ENCODE measurements around the gene IFIT2. TPM values are rescaled to one million over a fixed set of nuclear protein-coding genes. Genes with fewer than 3 reads are reported as not detected.
"Not testable (repeated sequence)": the region's sequence is repeated elsewhere in the genome, so short reads cannot be mapped to it uniquely, and the experiment has no call there.

IFIT2 gene
- total and polyA plus RNA-seq, 2 experiments from 2014 or later, result 2.9 to 4.6 TPM

DNA sequence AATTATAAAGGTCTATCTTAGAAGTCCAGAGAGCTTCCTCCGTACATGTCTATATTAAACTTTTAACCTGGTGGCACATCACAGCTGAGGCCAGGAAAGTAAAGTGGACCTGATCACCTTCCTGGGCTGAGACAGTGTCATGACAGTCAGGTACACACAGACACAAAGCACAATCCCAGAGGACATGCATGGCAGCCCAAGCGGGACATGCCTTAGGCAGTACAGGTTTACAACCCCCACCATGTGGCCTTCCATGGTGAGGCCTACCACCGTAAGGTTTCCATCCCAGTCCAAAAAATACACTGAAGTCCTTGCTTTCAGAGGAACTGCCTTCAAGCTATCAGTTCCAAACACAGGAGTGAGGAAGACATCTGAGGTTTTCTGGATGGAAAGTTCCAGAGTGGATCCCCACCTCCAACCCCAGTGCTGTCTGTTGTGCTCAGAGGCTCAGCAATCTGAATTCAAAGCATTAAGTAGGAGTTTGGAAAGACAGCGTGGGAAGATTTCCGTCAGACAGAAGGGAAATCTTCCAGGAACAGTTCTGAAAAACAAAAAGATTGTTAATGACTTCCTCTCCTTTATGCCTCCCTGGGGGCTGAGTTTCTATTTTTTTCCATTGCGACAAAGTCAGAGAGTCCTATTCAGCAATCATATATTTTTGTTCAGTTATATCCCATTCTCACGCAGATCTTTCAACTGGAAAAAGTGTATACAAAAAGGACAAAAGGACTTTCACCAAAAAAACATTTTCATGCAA, 46.0 kb downstream of the IFIT2 start:
- Histone ChIP-seq H3K4me2 (no peak overlapping the region), H3K27me3 (no peaks in the 10 kb centered on the region), H3K9me3 (ENCODE audit: low read depth) (no peaks in the 10 kb centered on the region), H3K9me2 (replicated peaks; ENCODE audit: insufficient read depth) (no peaks in the 10 kb centered on the region), H2AFZ (no peak overlapping the region), H4K20me1 (ENCODE audit: insufficient read depth, poor library complexity, severe bottlenecking) (no peaks in the 10 kb centered on the region), H3K79me2 (no peaks in the 10 kb centered on the region), H3K4me3 (no peak overlapping the region), H3K36me3 (replicated peaks; ENCODE audit: insufficient read depth, low read depth) (no peaks in the 10 kb centered on the region), H3K27ac (peak overlapping the region; percentile 96), H3K4me1 (ENCODE audit: insufficient read depth) (peaks cover 56% of the 10 kb centered on the region)
- 77% methylated on average over 7 of the region's 7 CpGs for WGBS (ENCODE audit: low lambda C conversion rate, missing lambda C conversion rate)
- no peak for DNase-seq (ENCODE audit: low spot score)
- TF ChIP-seq, protein P1, sequence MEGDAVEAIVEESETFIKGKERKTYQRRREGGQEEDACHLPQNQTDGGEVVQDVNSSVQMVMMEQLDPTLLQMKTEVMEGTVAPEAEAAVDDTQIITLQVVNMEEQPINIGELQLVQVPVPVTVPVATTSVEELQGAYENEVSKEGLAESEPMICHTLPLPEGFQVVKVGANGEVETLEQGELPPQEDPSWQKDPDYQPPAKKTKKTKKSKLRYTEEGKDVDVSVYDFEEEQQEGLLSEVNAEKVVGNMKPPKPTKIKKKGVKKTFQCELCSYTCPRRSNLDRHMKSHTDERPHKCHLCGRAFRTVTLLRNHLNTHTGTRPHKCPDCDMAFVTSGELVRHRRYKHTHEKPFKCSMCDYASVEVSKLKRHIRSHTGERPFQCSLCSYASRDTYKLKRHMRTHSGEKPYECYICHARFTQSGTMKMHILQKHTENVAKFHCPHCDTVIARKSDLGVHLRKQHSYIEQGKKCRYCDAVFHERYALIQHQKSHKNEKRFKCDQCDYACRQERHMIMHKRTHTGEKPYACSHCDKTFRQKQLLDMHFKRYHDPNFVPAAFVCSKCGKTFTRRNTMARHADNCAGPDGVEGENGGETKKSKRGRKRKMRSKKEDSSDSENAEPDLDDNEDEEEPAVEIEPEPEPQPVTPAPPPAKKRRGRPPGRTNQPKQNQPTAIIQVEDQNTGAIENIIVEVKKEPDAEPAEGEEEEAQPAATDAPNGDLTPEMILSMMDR (IDR thresholded peaks at IDR 0.05; ENCODE audit: poor library complexity), result no peak
- TF ChIP-seq EZH2phosphoT487 (IDR thresholded peaks at IDR 0.05; ENCODE audit: low read depth, severe bottlenecking, unreplicated experiment) (no peak), EZH2 (IDR thresholded peaks at IDR 0.05; ENCODE audit: borderline replicate concordance) (no peak)

DNA sequence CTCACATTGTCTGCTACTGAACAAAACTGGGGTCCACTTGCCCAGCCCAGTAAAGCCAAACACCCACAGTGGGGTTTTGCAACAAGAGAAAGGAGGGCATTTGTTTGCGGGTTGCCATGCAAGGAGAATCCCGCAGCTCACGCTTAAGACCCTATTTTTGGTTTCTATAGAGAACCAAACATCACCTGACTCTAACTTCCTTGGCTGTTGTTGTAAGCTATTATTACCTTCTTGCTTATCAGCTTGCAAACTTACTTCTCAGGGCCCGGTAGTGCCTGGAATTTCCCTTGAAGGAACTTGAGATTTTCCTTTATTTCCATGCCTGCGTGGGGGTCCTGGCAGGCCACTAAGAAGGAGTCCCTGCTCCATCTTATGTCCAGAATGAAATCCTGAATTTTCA, 46.6 kb downstream of the IFIT2 start:
- Histone ChIP-seq H3K4me3 (no peak overlapping the region), H3K79me2 (no peaks in the 10 kb centered on the region), H2AFZ (no peak overlapping the region), H3K36me3 (replicated peaks; ENCODE audit: insufficient read depth, low read depth) (no peaks in the 10 kb centered on the region), H3K27me3 (no peaks in the 10 kb centered on the region), H3K9me3 (ENCODE audit: low read depth) (no peaks in the 10 kb centered on the region), H4K20me1 (ENCODE audit: insufficient read depth, poor library complexity, severe bottlenecking) (no peaks in the 10 kb centered on the region), H3K4me2 (peak overlapping the region; percentile 50), H3K9me2 (replicated peaks; ENCODE audit: insufficient read depth) (no peaks in the 10 kb centered on the region), H3K27ac (peak overlapping the region; percentile 96), H3K4me1 (ENCODE audit: insufficient read depth) (peaks cover 58% of the 10 kb centered on the region)
- no peak for DNase-seq (ENCODE audit: low spot score)
- WGBS (ENCODE audit: low lambda C conversion rate, missing lambda C conversion rate), result 52% methylated on average over 5 of the region's 5 CpGs
- TF ChIP-seq, protein P1 (IDR thresholded peaks at IDR 0.05; ENCODE audit: poor library complexity), result no peak
- TF ChIP-seq EZH2 (IDR thresholded peaks at IDR 0.05; ENCODE audit: borderline replicate concordance) (no peak), EZH2phosphoT487 (IDR thresholded peaks at IDR 0.05; ENCODE audit: low read depth, severe bottlenecking, unreplicated experiment) (no peak)

DNA sequence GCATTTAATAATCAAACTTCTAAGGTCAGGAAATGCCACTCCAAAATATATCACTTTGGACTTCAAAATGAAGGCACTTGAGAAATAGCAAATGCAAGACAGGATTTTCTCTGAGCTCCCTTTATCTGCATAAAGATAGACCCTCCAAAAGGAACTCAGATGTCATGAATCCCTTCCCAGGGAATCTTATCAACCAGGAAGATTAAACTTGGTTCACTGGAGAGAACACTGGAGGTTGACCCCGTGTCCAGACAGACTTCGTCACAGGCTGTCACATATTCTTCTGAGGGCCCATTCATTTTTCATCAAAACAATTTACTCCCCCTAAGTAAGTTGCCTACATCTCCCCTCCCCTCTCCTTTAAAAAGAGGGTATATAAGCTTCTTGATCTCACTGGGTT, 47.1 kb downstream of the IFIT2 start:
- H3K4me1 ChIP-seq (ENCODE audit: insufficient read depth), result peaks cover 58% of the 10 kb centered on the region
- H3K79me2 ChIP-seq, result no peaks in the 10 kb centered on the region
- H3K4me3 ChIP-seq, result no peak overlapping the region
- no peak for DNase-seq (ENCODE audit: low spot score)
- no peaks in the 10 kb centered on the region for H3K9me3 ChIP-seq (ENCODE audit: low read depth)
- no peaks in the 10 kb centered on the region for H4K20me1 ChIP-seq (ENCODE audit: insufficient read depth, poor library complexity, severe bottlenecking)
- no peaks in the 10 kb centered on the region for H3K27me3 ChIP-seq
- H3K9me2 ChIP-seq (replicated peaks; ENCODE audit: insufficient read depth), result no peaks in the 10 kb centered on the region
- TF ChIP-seq EZH2phosphoT487 (IDR thresholded peaks at IDR 0.05; ENCODE audit: low read depth, severe bottlenecking, unreplicated experiment), result no peak
- TF ChIP-seq, protein P1 (IDR thresholded peaks at IDR 0.05; ENCODE audit: poor library complexity), result no peak
- TF ChIP-seq EZH2 (IDR thresholded peaks at IDR 0.05; ENCODE audit: borderline replicate concordance), result no peak
- peak overlapping the region; percentile 2 for H2AFZ ChIP-seq
- H3K4me2 ChIP-seq, result peak overlapping the region; percentile 50
- H3K36me3 ChIP-seq (replicated peaks; ENCODE audit: insufficient read depth, low read depth), result no peaks in the 10 kb centered on the region
- 23% methylated on average over 2 of the region's 2 CpGs for WGBS (ENCODE audit: low lambda C conversion rate, missing lambda C conversion rate)
- peak overlapping the region; percentile 96 for H3K27ac ChIP-seq

DNA sequence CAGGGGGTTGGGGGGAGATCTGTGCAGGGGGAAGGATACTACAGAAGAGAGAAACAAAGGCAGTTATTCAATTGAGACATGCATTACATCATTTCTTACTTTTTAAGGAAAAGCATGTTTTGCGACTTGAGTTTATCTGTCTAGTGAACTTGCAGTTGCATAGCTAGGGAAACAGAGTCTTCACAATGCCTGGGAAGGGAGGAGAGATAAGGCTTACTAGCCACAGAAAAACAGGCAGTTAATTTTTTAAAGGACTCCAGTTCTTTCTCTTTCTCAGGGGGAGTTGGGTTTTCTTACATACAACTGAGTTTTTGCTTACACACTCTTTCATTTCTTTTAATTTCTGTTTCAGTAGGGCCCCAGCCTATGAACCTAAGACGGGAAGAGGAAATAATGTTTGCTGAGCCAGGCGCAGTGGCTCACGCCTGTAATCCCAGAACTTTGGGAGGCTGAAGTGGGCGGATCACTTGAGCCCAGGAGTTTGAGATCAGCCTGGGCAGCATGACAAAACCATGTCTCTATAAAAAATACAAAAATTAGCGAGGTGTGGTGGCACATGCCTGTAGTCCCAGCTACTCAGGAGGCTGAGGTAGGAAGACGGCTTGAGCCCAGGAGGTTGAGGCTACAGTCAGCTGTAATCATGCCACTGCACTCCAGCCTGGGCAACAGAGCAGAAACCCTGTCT, 48.9 kb downstream of the IFIT2 start:
- H3K27me3 ChIP-seq; H3K79me2 ChIP-seq; H3K36me3 ChIP-seq (replicated peaks; ENCODE audit: insufficient read depth, low read depth); H2AFZ ChIP-seq; H3K9me3 ChIP-seq (ENCODE audit: low read depth); H3K4me3 ChIP-seq; H3K9me2 ChIP-seq (replicated peaks; ENCODE audit: insufficient read depth); DNase-seq (ENCODE audit: low spot score); H4K20me1 ChIP-seq (ENCODE audit: insufficient read depth, poor library complexity, severe bottlenecking): not testable (repeated sequence)
- H3K4me1 ChIP-seq (ENCODE audit: insufficient read depth), result peaks cover 58% of the 10 kb centered on the region
- WGBS (ENCODE audit: low lambda C conversion rate, missing lambda C conversion rate), result 19% methylated on average over 7 of the region's 7 CpGs
- peak overlapping the region; percentile 96 for H3K27ac ChIP-seq
- peak overlapping the region; percentile 50 for H3K4me2 ChIP-seq
